GM12873 (cell line): ENCODE measurements around the gene AUTS2.

Experiments
- CTCF ChIP-seq: IDR thresholded peaks from 2 replicates; pipeline ENCODE4 v1.5.1; 2012; ENCODE audit warnings: low read depth, mild to moderate bottlenecking, moderate library complexity, low read length, control low read depth; ENCODE audit not compliant: insufficient read depth; ENCODE audit errors: missing control alignments

The AUTS2 gene

GRCh38 chr7:70498232-70498992 lies 900.1 kb downstream of the AUTS2 start:
- no peak for TF ChIP-seq CTCF

GRCh38 chr7:70500261-70500660 lies 902.0 kb downstream of the AUTS2 start:
- TF ChIP-seq CTCF: no peak

- TF ChIP-seq CTCF: no peak
These were observed 904.0 kb downstream of the AUTS2 start for GRCh38 chr7:70502117-70502863.

DNA sequence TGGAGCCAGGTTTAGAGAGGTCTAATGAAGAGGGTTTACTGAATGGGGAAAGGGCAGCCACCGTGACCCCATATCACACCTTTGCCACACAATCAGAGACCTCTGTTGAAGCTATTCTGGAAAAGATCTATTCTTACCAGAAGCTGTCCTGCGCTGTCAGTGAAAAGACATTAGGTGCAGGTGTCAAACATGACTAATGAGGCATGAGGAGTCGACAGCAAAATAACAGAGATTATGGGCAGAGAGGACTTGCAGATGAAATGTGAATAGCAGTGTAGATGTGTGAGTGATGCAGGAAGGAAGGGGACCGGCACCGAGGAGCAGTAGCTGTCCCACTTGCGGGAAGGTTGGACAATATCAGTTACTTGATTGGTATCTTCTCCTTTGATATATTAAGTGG lies 906.0 kb downstream of the AUTS2 start:
- TF ChIP-seq CTCF: no peak

- no peak for TF ChIP-seq CTCF
These were observed 907.2 kb downstream of the AUTS2 start for GRCh38 chr7:70505468-70505867.

- TF ChIP-seq CTCF: no peak
These were observed 907.6 kb downstream of the AUTS2 start for GRCh38 chr7:70505886-70506285.

- peak; percentile 27 for TF ChIP-seq CTCF
These were observed 908.2 kb downstream of the AUTS2 start for GRCh38 chr7:70506434-70506833.
